ENCODE data around the gene CHRNA4.
"Not testable (repeated sequence)": the region's sequence is repeated elsewhere in the genome, so short reads cannot be mapped to it uniquely, and the experiment has no call there.

Gene CHRNA4

DNA sequence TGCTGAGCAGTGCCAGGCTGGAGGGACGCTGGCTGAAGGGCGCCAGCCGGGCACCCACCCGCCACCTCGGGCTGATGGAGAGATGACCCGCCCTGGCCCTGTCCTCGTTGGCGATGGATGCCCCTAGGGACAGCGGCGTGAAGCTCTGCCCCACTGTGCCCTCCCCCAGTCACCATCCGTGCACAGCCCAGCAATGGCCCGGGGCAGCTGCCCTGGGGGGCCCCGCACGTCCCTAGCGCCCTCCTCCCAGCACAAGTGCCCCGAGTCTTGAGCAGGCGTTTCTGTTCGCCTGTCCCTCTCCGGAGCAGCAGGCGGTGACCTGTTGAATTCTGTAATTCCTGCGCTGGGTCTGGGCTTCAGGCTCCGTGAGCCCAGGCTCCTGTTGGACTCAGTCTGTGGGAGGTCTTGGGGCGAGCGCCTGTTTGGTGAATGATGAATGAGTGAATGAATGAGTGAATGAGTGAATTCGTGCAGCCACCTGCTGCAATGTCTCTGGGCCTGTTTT is 36.8 kb upstream of the CHRNA4 start:
- no peak for DNase-seq (ENCODE audit: low spot score)

DNA sequence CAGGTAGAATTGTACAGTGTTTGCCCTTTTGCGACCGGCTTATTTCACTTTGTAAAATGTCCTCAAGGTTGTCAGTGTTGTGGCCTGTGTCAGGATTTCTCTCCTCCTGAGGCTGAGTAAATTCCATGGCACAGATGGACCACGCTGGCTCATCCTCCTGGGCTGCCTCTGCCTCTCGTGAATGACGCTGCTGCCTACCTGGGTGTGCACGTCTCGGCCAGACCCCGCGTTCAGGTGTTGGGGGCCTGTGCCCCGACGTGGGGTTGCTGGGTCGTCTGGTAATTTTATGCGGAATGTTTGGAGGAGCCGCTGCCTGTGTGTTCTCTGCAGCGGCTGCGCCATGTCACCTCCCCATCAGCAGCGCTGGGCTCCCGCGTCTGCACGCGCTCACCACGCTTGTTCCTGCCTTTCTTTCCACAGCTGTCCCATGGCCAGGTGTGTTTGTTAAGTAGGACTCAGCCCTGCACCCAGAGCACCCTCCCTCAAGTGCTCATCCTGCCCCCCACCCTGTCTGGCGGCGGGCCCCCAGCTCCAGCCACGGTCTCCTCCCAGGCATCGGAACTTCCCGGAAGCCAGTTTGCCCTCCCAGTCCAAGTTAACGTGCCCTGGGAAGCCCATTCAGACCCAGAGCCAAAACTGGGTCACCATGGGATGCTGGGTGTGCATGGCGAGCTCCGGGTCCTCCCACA is 36.1 kb upstream of the CHRNA4 start:
- DNase-seq (ENCODE audit: low spot score), result no peak

DNA sequence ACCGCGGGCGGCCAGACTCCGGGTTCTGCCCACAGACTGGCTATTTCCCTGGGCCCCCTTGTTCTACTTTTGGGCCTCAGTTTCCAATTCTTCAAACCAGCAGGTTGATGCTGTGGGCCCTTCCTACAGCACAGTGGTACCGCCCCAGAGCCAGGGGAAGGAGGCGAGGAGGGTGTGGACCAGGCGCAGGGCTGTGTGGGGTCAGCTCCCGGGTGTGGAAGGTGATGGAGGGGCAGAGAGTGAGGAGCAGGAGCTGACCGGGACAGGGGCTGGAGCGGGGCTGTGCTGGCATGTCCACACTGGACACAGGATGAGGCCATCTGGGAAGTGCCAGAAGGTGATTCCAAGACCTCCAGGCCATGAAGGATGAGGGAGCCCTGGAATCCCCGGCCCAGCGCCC is 35.2 kb upstream of the CHRNA4 start:
- no peak for DNase-seq (ENCODE audit: low spot score)

DNA sequence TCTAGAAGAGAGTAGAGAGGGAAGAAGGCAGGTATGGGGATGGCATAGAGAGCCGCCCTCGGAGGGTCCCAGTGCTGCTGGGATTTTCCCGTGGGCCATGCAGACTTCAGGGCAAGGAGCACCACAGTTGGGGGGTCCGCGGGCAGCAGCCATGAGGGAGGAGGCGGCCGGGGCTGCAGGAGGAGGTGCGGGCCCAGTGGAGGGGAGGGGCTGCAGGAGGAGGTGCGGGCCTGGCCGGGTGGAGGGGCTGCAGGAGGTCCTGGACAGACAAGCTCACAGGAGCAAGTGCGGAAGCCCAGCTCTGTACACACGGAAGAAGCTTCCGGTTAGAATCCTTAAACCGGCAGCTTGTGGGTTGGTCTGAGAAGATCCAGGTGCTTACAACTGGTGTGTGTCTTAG is 34.6 kb upstream of the CHRNA4 start:
- no peak for DNase-seq (ENCODE audit: low spot score)

DNA sequence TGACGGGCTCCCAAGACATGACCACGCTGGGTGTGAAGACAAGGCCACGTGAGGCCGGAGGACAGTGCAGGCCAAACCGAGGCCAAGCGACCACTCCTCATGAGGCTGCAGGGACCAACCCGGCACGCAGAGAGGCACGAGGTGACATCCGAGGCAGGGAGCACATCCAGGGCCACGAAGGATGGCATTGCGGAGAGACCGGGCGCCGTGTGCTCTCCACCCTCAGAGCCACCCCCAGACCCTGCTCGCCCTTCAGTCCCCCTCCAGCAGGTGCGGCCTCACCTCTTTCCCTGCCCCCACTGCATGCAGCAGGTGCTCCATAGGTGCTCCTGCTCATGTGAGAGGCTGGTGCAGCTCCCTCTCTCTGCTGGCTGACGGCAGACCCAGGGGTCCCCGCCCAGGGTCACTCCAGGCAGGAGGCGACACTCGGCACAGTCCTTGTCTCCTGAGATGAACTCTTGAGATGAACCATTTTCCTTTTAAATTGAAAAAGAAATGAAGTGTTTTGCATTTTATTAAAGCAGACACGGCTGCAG is 33.8 kb upstream of the CHRNA4 start:
- no peak for DNase-seq (ENCODE audit: low spot score)

DNA sequence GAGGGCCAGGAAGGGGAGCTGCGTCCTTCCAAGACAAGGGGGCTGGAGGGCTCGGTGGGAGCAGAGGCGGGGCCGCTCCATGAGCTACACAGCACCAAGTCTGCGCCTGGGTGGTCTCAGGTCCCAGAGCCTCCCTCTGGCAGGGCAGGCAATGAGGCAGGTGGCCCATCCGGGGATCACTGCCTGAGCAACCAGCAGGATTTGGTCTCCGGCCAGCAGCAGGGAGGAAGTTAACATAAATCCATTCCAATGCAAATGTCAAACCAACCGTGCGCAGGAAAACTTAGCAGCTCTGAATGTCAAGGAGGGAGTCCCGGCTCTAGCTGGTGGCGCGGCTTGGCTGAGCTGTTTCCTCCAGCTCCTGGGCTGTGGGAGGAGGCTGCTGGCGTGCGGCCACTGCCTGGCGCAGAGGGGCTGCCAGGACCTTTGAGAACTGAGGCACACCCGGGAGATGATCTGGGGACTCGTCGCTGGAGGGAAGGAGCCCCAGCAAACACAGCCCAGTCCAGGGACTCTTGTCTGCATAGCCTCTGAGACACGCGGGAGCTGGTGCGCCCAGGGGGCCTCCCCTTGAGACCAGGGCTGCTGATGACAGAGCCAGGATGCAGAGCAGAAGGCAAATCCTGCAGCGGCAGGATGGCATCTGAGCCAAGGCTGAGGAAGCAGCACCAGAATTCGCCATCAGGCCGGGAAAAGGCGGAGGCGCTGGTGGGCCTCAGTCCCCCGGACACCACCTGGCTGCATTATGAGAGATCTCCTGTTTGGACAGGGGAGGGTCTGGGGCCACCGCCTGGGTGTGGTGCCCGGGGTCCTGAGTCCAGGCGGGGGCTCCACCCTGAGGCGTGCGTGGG is 33.1 kb upstream of the CHRNA4 start:
- no peak for DNase-seq (ENCODE audit: low spot score)

DNA sequence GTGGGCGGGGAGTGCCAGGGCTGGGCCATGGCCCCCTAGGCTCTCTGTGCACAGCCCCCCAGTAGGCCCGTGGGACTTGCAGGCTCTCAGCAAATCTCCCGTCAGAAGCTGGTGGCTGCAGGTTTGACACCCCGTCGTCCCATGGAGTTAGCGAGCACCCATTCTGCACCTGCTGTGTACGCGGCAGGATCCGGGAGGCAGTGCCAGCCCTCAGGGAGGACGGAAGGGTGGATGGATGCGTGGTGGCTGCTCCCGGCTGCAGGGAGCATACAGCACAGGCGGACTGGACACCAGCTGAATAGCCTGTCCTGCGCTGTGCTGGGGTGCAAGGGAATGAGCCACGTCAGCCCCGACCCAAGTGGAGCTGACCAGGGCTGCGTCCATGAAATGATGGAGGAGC is 32.4 kb upstream of the CHRNA4 start:
- DNase-seq (ENCODE audit: low spot score), result no peak

DNA sequence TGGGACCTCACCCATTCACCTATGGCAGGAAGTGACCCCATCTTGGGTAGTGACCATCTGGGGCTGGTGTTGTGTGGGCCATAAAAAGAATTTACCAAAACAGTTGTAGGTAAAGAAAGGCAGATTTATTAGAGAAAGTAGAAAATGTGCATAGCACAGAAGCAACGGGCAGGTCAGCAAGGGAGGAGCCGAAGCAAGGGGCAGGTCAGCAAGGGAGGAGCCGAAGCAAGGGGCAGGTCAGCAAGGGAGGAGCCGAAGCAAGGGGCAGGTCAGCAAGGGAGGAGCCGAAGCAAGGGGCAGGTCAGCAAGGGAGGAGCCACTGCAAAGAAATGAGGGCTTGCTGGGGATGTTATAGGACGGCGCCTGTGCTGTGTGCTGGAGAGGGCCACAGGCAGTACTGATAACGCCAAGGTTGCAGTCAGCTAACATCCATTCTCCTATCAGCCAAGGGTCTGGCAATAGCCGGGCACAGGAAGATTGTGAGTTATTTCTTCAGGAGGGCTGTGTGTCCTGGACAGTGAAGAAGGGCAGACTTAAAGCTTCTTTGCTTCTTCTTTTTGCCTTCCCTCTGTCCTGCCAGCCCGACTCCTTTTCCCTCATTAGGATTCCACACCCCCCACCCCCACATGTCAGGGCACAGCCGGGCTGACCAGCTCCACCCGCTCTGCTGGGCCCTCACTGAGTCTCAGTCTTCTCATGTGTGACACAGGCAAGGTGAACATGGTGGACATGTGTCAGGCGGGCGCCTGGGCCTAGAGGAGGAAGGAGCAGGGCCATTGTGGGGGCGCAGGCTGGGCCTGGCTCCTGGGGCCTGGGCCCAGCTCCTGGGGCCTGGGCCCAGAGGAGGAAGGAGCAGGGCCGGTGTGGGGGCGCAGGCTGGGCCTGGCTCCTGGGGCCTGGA is 31.6 kb upstream of the CHRNA4 start:
- no peak for DNase-seq (ENCODE audit: low spot score)

DNA sequence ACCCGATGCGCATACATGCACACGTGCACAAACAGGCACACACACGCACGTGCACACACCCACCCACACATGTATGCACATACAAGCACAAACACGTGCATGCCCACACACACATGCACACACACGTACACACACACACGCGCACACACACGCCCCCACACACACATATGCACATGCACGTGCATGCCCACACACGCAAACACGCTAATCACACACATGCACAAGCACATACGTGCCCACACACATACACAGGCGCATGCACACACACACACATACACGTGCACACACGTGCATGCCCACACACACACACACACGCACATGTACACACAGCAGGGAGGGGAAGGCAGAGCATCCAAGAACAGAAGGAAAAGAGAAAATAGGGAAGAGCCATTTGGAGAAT is 26.8 kb upstream of the CHRNA4 start:
- DNase-seq (ENCODE audit: low spot score), result no peak

DNA sequence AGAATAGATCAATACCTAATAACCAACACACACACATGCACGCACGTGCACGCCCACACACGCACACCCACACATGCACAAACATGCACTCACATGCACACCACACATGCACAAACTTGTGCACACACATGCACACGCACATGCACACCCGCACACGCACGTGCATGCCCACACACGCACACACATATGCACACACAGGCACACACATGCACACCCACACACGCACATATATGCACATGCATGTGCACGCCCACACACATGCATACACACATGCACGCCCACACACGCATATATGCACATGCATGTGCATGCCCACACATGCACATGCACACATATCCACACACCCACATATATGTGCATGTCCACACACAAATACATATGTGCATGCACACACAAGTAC is 26.2 kb upstream of the CHRNA4 start:
- no peak for DNase-seq (ENCODE audit: low spot score)

DNA sequence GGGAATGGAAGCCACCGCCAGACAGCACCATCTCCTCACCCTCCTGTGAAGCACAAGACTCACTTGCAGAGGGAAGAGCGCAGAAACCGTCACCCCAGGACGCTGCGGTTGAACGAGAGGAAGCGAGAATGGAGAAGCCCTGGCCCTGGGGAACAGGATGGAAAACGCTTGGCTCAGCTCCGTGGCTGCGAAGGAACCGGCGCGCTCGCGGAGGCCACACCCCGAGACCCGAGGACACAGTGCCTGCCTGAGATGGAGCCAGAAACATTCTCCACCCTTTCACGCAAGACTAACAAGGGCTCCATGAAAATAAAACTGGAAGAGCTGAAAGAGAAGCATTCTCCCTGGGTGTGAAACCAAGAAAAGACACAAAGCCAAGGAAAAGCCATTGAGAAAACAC is 25.3 kb upstream of the CHRNA4 start:
- no peak for DNase-seq (ENCODE audit: low spot score)

DNA sequence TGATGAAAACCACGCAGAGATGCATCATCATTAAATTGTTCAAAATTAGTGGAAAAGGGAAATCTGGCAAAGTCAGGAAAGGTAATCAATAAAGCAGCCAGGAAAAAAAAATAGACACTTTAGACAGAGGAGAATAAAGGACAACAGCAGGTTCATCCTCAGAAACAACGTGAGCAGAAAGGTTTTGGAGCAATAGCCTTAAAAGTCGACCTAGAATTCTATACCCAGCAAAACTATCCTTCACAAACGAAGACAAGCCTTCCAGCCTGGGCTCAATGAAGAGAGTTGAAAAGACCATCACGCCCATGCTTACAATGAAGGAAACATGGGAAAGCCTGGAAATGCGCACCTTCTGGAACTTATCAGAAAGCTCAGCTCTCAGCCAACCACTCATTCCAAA is 24.7 kb upstream of the CHRNA4 start:
- no peak for DNase-seq (ENCODE audit: low spot score)

DNA sequence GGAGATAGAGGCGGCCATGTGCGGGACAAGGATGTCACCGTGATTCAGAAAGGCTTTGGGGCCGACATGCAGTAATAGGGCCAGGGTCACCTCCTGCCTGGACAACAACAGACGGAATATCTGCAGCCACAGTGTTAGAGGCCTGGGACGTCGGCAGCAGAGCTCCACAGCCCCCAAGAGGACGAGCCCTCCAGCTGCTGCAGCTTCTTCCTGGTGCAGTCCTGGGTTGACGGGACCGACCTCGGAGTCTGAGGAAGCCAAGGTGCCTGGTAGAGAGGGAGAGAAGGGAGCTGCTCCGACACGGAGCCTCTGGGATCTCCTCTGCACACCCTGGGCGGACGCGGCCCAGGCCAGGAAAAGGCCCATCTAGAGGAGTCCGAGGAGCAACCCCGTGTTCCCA is 23.2 kb upstream of the CHRNA4 start:
- no peak for DNase-seq (ENCODE audit: low spot score)

DNA sequence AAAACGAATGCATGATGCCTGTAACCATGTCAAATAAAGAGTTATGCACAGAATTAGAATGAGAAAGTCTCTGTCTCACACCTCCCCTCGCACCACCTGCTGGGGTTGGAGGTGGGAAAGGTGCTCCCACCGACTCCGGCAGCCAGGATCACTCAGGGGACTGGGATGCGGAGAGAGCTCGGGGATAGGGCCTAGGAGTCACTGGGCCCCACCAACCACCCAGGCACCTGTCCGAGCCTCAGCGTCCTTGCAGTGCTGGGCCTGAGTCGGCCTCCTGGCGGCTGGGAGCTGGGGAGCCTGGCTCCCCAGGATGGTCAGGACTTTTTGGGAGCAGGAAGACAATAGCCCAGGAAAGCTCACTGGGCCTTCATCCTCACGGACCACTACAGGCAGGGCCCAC is 22.4 kb upstream of the CHRNA4 start:
- DNase-seq (ENCODE audit: low spot score), result no peak

DNA sequence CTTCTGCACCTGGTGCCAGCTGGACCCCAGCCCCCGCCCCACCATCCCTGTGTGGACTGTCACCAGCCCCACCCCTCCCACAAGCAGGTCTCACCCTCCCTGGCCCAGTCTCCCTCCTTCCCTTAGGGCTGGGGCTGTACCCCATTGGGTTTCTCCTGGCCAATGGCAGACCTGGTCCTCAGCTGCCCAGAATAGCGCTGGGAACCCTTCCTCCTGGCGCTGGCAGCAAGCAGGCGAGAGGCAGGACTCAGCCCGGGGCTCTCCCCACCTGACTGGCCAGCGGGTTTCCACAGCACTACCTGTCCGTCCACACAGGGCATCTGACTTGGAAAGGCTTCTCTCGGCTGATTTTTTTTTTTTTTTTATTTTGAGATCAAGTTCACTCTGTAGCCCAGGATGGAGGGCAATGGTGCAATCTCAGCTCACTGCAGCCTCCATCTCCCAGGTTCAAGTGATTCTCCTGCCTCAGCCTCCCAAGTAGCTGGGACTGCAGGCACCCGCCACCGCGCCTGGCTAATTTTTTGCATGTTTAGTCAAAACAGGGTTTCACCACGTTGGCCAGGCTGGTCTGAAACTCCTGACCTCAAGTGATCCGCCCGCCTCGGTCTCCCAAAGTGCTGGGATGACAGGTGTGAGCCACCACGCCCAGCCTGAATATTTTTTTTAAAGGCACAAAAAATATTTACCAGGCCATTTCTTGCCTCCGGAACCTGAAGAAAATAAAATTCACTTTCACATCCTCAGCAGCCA is 21.6 kb upstream of the CHRNA4 start:
- DNase-seq (ENCODE audit: low spot score), result no peak

DNA sequence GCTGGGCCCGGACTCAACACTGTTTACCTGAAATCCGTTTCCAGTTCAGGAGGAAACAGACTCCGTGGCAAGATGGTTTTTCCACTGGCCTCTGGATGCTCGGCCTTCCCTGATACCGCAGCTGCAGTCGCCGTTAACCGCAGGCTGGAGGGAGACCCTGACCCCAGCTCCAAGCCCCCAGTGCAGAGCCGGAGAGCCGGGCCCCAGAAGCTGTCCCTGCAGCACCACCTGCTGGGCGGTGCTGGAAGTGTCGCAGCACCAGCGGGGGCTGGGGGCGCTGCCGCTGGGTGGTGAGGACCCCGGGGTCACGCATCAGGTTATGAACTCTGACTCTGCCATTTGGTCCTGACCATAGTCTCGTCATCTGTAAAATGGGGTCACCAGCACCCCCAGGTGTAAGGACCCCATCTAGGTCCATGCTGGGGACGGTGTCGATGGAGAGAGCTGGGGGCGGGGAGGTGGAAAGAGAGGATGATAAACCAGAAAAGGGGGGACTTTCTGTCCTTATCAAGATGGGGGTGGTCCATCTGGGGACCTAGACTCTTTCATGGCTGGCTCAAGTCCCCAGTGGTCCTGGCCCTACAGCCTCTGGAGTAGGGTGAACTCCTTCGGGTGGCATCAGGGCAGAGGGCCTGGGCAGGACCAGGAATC is 20.8 kb upstream of the CHRNA4 start:
- DNase-seq (ENCODE audit: low spot score), result peak; percentile 17

DNA sequence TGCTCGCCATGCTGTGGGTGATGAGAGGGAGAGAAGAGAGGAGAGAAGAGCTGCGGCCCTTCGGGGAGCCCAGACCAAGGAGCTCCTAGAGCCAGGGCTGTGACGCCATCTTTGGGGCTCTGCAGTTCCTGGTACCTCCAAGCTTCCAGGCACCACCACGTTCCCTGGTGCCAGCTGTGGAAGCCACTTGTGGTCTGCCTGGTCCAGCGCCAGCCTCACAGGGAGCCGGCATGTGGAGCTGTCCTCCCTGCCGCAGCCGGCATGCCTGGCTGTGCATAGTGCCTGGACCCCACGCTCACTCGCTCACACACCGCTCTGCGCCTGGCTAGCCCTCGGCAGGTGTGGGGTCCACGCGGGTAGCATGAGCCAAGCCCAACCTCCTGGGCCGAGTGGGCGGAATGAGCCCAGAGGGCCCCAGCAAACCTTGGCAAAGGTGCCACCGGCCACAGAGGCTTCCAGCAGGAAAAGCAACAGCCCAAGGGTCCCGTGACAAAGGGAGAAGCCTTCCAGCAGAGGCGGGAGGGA is 19.3 kb upstream of the CHRNA4 start:
- DNase-seq (ENCODE audit: low spot score), result no peak

DNA sequence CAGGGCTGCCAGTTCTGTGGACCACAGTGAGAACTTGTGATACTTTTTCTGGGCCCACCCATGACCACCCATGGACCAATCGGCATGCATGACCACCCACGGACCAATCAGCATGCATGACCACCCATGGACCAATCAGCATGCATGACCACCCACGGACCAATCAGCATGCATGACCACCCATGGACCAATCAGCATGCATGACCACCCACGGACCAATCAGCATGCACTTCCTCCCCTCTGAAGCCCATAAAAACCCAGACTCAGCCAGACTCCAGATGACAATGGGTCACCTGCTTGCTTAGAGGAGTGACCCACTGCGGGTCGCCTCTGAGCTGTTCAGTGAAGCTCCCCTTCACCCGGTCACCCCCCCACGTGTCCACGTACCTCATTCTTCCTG is 18.7 kb upstream of the CHRNA4 start:
- DNase-seq (ENCODE audit: low spot score), result not testable (repeated sequence)

DNA sequence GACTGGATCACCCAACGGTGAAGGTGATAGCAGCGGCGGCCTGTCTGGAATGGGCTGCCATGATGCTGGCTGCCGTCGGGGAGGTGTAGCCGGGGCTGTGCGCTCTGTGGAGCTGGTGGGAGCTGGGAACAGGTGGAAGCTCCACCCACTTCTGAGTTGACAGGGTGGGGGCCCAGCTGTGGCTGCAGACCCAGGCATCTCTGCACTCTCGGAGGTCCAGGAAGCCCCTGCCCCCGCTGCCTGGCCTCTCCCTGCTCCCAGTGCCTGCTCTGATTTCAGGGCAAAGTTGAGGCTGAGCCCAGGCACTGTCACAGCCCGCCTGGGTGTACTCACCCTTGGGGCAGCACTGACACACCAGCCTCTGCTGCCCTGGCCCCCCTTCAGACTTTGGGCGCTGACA is 18.1 kb upstream of the CHRNA4 start:
- no peak for DNase-seq (ENCODE audit: low spot score)

DNA sequence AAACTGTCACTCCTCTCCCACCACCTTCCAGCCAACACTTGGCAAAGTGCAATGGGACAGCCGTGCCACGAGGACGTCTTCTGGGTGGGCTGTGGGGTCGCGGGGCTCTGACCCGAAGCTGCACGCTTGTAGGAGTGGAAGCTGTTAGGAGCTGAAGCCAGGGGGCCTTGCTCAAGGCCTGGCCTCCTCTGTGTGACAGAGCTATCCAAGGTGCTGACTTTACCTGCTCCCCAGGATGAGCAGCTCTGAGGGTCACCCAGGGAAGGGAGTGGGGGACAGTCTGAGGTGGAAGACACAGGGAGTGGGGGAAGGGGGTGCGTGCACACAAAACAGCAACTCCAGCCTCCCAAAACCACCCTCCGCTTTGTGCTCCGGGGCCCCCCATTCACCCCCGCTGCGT is 17.5 kb upstream of the CHRNA4 start:
- DNase-seq (ENCODE audit: low spot score), result no peak

DNA sequence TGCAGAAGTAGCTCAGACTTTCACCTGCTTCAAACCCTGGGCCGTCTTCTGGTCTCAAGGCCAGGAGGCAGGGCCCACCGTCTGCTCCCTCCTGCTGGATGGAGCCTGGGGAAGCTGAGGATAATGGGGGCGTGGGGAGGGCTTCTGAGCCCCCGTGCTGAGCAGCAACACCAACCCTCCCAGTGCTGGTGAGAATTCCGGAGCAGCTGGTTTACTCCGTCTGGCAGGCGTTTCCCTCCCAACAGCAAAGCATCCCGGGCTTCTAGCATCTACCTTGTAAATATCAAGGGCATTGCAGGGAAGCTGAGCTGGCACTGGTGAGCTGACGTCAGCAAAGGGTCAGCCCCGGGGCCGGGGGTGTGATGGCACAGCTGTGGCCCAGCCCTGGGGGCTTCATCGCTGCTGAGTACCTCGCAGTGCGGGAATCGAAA is 16.8 kb upstream of the CHRNA4 start:
- no peak for DNase-seq (ENCODE audit: low spot score)
